NT2/D1 (cell line): ENCODE results near the gene ATP8B3.

ENCODE experiments used
- SUZ12 ChIP-seq: IDR thresholded peaks from 2 replicates; pipeline ENCODE4 v1.6.1; 2011; ENCODE audit not compliant: insufficient read length, insufficient read depth; ENCODE audit errors: extremely low read depth
- YY1 ChIP-seq: IDR thresholded peaks from 2 replicates; pipeline ENCODE4 v1.6.1; 2011; ENCODE audit not compliant: insufficient read length, insufficient read depth

- TF ChIP-seq YY1 (no peak), SUZ12 (no peak)
These were observed 15.6 kb upstream of the ATP8B3 start for GRCh38 chr19:1827566-1828278.
